Measurements from ENCODE around the gene WDR90.

WDR90 gene

GRCh38 chr16:648781-649589 is at the start of gene WDR90:
WDR90 (plus strand) TSS chr16:649365; CDS start chr16:649417, 52 bp downstream.
- peak; percentile 91 for DNase-seq (ENCODE audit: low read depth)

- no peak for DNase-seq (ENCODE audit: low read depth)
These were observed 48.4 kb upstream of the WDR90 start for GRCh38 chr16:600781-601180.

- DNase-seq (ENCODE audit: low read depth) = no peak
These were observed 45.2 kb upstream of the WDR90 start for GRCh38 chr16:603933-604332.

- DNase-seq (ENCODE audit: low read depth) = no peak
These were observed 42.4 kb upstream of the WDR90 start for GRCh38 chr16:606656-607307.

GRCh38 chr16:608019-608418 is 41.1 kb upstream of the WDR90 start:
- DNase-seq (ENCODE audit: low read depth) = no peak

GRCh38 chr16:609316-609715 is 39.8 kb upstream of the WDR90 start:
- DNase-seq (ENCODE audit: low read depth) = no peak

GRCh38 chr16:609984-610383 is 39.2 kb upstream of the WDR90 start:
- no peak for DNase-seq (ENCODE audit: low read depth)

- DNase-seq (ENCODE audit: low read depth) = peak; percentile 29
These were observed 38.4 kb upstream of the WDR90 start for GRCh38 chr16:610513-611381.

- DNase-seq (ENCODE audit: low read depth) = no peak
These were observed 34.0 kb upstream of the WDR90 start for GRCh38 chr16:615122-615521.

- no peak for DNase-seq (ENCODE audit: low read depth)
These were observed 32.2 kb upstream of the WDR90 start for GRCh38 chr16:616733-617586.

GRCh38 chr16:617855-618254 is 31.3 kb upstream of the WDR90 start:
- no peak for DNase-seq (ENCODE audit: low read depth)

GRCh38 chr16:619476-620100 is 29.6 kb upstream of the WDR90 start:
- DNase-seq (ENCODE audit: low read depth) = no peak

- DNase-seq (ENCODE audit: low read depth) = no peak
These were observed 28.3 kb upstream of the WDR90 start for GRCh38 chr16:620700-621525.

GRCh38 chr16:621526-622105 is 27.5 kb upstream of the WDR90 start:
- no peak for DNase-seq (ENCODE audit: low read depth)

- DNase-seq (ENCODE audit: low read depth) = no peak
These were observed 26.3 kb upstream of the WDR90 start for GRCh38 chr16:622920-623280.

- DNase-seq (ENCODE audit: low read depth) = no peak
These were observed 24.6 kb upstream of the WDR90 start for GRCh38 chr16:624526-625070.

- DNase-seq (ENCODE audit: low read depth) = no peak
These were observed 23.8 kb upstream of the WDR90 start for GRCh38 chr16:625117-625976.

GRCh38 chr16:625977-626765 is 23.0 kb upstream of the WDR90 start:
- no peak for DNase-seq (ENCODE audit: low read depth)
